Keratinocyte (primary cell): ENCODE results near the gene RCN2.

Source experiments
- CTCF ChIP-seq, 3 experiments: IDR thresholded peaks in 1 of 3; conservative IDR thresholded peaks in 1 of 3; optimal IDR thresholded peaks in 1 of 3; 2 replicates in 2 of 3; 3 replicates in 1 of 3; pipeline versions ENCODE3 to v1.5.1; 2011; ENCODE audit warnings: low read length in 3 of 3, mild to moderate bottlenecking in 3 of 3, moderate library complexity in 2 of 3, control low read depth in 1 of 3, inconsistent platforms in 1 of 3; ENCODE audit not compliant: insufficient read depth in 2 of 3; ENCODE audit errors: extremely low read depth in 1 of 3
- EZH2 ChIP-seq: IDR thresholded peaks from one replicate; pipeline ENCODE4 v1.6.1; 2012; ENCODE audit warnings: inconsistent platforms, mild to moderate bottlenecking, low read length, moderate library complexity

- no peak for TF ChIP-seq CTCF (optimal IDR thresholded peaks at IDR 0.05 in 1 of 3, IDR thresholded peaks at IDR 0.05 in 1 of 3, conservative IDR thresholded peaks at IDR 0.05 in 1 of 3; ENCODE audit: extremely low read depth in 1 of 3, insufficient read depth in 2 of 3, low read length in 3 of 3)
- no peak for TF ChIP-seq EZH2
These were observed 69.8 kb downstream of the RCN2 start for GRCh38 chr15:77001351-77001750.
